H54 (cell line): ENCODE data around the gene EPG5.
A peak's percentile ranks its signal among the peaks of the same experiment; 100 is the strongest.
"Not testable (repeated sequence)": the region's sequence is repeated elsewhere in the genome, so short reads cannot be mapped to it uniquely, and the experiment has no call there.

Source experiments
- DNase-seq: peaks from one replicate; pipeline ENCODE4 v3.0.0; 2011; ENCODE audit warnings: low spot score, mixed read lengths; ENCODE audit not compliant: insufficient read length
- FAIRE-seq: peaks from 3 replicates; lab custom pipeline; 2011; peaks lifted over from hg19 to GRCh38; lab: Jason Lieb, UNC
- POLR2A ChIP-seq: IDR thresholded peaks from 2 replicates; pipeline ENCODE4 v1.6.1; 2011; ENCODE audit warnings: low read depth, mild to moderate bottlenecking, low read length

Gene EPG5

GRCh38 chr18:45821711-45822110 lies 145.4 kb downstream of the EPG5 start:
- FAIRE-seq (no peak), DNase-seq (no peak)
- no peak for TF ChIP-seq POLR2A

GRCh38 chr18:45821026-45821425 lies 146.1 kb downstream of the EPG5 start:
- DNase-seq: no peak
- TF ChIP-seq POLR2A: no peak
- FAIRE-seq: no peak

GRCh38 chr18:45820106-45820745 lies 146.9 kb downstream of the EPG5 start:
- TF ChIP-seq POLR2A: no peak
- no peak for DNase-seq
- no peak for FAIRE-seq

GRCh38 chr18:45818765-45819164 lies 148.4 kb downstream of the EPG5 start:
- DNase-seq, FAIRE-seq: not testable (repeated sequence)

GRCh38 chr18:45817543-45817942 lies 149.6 kb downstream of the EPG5 start:
- no peak for FAIRE-seq
- no peak for TF ChIP-seq POLR2A
- DNase-seq: no peak

GRCh38 chr18:45814733-45815132 lies 152.4 kb downstream of the EPG5 start:
- not testable (repeated sequence) for FAIRE-seq, DNase-seq

GRCh38 chr18:45807144-45807543 lies 160.0 kb downstream of the EPG5 start:
- DNase-seq, FAIRE-seq: not testable (repeated sequence)

GRCh38 chr18:45806226-45806625 lies 160.9 kb downstream of the EPG5 start:
- DNase-seq: no peak
- no peak for TF ChIP-seq POLR2A
- no peak for FAIRE-seq

GRCh38 chr18:45805551-45805950 lies 161.6 kb downstream of the EPG5 start:
- FAIRE-seq: no peak

GRCh38 chr18:45802814-45803492 lies 164.2 kb downstream of the EPG5 start:
- FAIRE-seq (peak; percentile 83), DNase-seq (no peak)
- TF ChIP-seq POLR2A: no peak

More at GRCh38 chr18:45805551-45805950, 161.6 kb downstream of the EPG5 start:
- no peak for DNase-seq
- TF ChIP-seq POLR2A: no peak

- FAIRE-seq (no peak), DNase-seq (no peak)
- TF ChIP-seq POLR2A: no peak
Observed at GRCh38 chr18:45801416-45802004, 165.6 kb downstream of the EPG5 start.
